ENCODE results near the gene MICALL2.
"Not testable (repeated sequence)": the region's sequence is repeated elsewhere in the genome, so short reads cannot be mapped to it uniquely, and the experiment has no call there.

The MICALL2 gene

GRCh38 chr7:1450431-1450830, 8.8 kb downstream of the MICALL2 start:
- H3K27me3 ChIP-seq (ENCODE audit: control insufficient read depth in 5 of 5, insufficient read depth in 4 of 5, low read length in 5 of 5), result no peaks in the 10 kb centered on the region
- no peak overlapping the region for H3K9ac ChIP-seq (ENCODE audit: low read length in 5 of 5)
- H3K4me1 ChIP-seq (ENCODE audit: control insufficient read depth in 5 of 5, insufficient read depth in 5 of 5, low read length in 5 of 5), result peaks cover 0 to 29% (median 7%) of the 10 kb centered on the region in 5 donors
- H3K4me3 ChIP-seq (ENCODE audit: low read depth in 1 of 5, low read length in 5 of 5), result no peak overlapping the region
- no peaks in the 10 kb centered on the region for H3K9me3 ChIP-seq (ENCODE audit: control insufficient read depth in 5 of 5, low read length in 5 of 5)
- H3K36me3 ChIP-seq (ENCODE audit: control insufficient read depth in 5 of 5, insufficient read depth in 5 of 5, low read length in 5 of 5), result no peaks in the 10 kb centered on the region
- H3K27ac ChIP-seq (ENCODE audit: low read depth, low read length), result no peak overlapping the region

GRCh38 chr7:1449951-1450350, 9.3 kb downstream of the MICALL2 start:
- Histone ChIP-seq H3K27ac (ENCODE audit: low read depth, low read length) (no peak overlapping the region), H3K4me3 (ENCODE audit: low read depth in 1 of 5, low read length in 5 of 5) (no peak overlapping the region), H3K9me3 (ENCODE audit: control insufficient read depth in 5 of 5, low read length in 5 of 5) (no peaks in the 10 kb centered on the region), H3K36me3 (ENCODE audit: control insufficient read depth in 5 of 5, insufficient read depth in 5 of 5, low read length in 5 of 5) (no peaks in the 10 kb centered on the region), H3K9ac (ENCODE audit: low read length in 5 of 5) (no peak overlapping the region), H3K27me3 (ENCODE audit: control insufficient read depth in 5 of 5, insufficient read depth in 4 of 5, low read length in 5 of 5) (no peaks in the 10 kb centered on the region), H3K4me1 (ENCODE audit: control insufficient read depth in 5 of 5, insufficient read depth in 5 of 5, low read length in 5 of 5) (peaks cover 0 to 25% (median 7%) of the 10 kb centered on the region in 5 donors)

DNA sequence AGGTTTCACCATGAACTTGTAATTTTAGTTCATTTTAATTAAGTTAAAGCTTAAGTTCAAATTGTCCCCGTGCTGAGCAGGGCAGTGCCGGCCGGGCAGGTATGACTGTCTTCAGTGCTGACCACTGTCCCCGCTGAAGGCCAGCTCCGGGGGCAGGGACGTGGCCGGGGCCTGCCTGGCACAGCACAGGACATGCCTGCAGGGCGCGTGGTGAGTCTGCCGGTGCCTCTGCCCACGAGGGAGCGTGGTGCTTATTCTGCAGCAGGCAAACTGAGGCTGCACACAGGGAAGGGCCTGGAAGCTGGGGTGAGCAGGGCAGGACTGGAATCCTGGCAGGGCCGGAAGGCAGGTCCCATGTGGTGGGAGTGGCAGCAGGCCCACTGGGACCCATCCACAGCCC, 9.8 kb downstream of the MICALL2 start:
- Histone ChIP-seq H3K4me3 (ENCODE audit: low read depth in 1 of 5, low read length in 5 of 5) (no peak overlapping the region), H3K9ac (ENCODE audit: low read length in 5 of 5) (no peak overlapping the region), H3K27ac (ENCODE audit: low read depth, low read length) (no peak overlapping the region), H3K9me3 (ENCODE audit: control insufficient read depth in 5 of 5, low read length in 5 of 5) (no peaks in the 10 kb centered on the region), H3K27me3 (ENCODE audit: control insufficient read depth in 5 of 5, insufficient read depth in 4 of 5, low read length in 5 of 5) (no peaks in the 10 kb centered on the region), H3K4me1 (ENCODE audit: control insufficient read depth in 5 of 5, insufficient read depth in 5 of 5, low read length in 5 of 5) (peaks cover 0 to 20% (median 4%) of the 10 kb centered on the region in 5 donors), H3K36me3 (ENCODE audit: control insufficient read depth in 5 of 5, insufficient read depth in 5 of 5, low read length in 5 of 5) (no peaks in the 10 kb centered on the region)

DNA sequence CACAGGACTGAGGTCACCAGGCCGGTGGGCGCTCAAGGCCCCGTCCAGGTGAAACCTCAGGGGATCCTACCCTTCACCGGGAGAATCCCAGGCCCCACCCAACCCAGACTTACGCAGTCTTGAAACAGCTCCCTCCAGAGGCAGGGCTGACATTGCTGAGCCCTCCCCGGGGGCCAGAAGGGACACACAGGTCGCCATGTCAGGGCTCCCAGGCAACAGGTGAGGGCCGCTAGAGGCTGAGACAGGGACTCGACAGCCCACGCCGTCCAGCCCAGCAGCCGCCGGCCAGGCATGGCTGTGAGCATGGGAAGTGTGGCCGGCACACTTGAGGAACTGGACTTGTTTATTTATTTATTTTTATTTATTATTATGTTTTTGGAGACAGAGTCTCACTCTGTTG, 10.3 kb downstream of the MICALL2 start:
- no peaks in the 10 kb centered on the region for H3K9me3 ChIP-seq (ENCODE audit: control insufficient read depth in 5 of 5, low read length in 5 of 5)
- H3K27ac ChIP-seq (ENCODE audit: low read depth, low read length), result no peak overlapping the region
- H3K27me3 ChIP-seq (ENCODE audit: control insufficient read depth in 5 of 5, insufficient read depth in 4 of 5, low read length in 5 of 5), result no peaks in the 10 kb centered on the region
- H3K36me3 ChIP-seq (ENCODE audit: control insufficient read depth in 5 of 5, insufficient read depth in 5 of 5, low read length in 5 of 5), result no peaks in the 10 kb centered on the region
- peaks cover 0 to 18% (median 4%) of the 10 kb centered on the region in 5 donors for H3K4me1 ChIP-seq (ENCODE audit: control insufficient read depth in 5 of 5, insufficient read depth in 5 of 5, low read length in 5 of 5)
- H3K9ac ChIP-seq (ENCODE audit: low read length in 5 of 5), result no peak overlapping the region
- H3K4me3 ChIP-seq (ENCODE audit: low read depth in 1 of 5, low read length in 5 of 5), result no peak overlapping the region

DNA sequence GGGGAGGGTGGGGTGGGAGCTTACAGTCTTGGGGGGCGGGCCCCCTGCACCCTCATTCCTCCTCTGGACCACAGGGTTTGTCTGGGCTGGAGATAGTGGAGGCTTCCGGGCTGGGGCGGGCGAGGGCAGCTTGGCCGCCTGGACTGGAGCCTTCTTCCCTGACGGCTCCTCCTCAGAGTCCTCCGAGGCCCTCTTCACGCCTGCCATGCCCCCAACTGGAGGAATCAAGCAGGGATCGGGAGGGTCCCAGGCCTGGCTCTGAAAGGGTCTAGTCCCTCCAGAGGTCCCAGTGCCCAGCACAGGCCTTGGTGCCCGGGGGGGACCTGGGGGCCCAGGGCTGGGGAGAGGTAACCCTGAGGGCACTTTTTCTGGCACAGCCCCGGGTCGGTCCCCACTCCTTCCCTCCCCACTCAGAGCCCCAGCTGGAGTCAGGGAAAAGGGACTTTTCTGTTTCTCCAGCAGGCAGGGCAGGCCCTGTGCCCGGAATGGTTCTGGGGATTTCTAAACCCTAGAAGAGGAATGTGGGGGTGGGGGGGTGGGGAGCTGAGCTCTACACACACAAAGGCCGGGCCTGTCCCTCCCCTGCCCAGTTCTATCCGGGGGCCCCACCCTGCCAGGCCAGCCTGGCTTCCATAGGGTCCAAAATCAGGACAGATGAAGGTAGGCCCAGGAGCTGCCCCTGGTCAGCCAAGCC, 11.6 kb downstream of the MICALL2 start:
- H3K9ac ChIP-seq (ENCODE audit: low read length in 5 of 5), result peak overlapping the region in 1 of 5 donors; percentile 58
- H3K36me3 ChIP-seq (ENCODE audit: control insufficient read depth in 5 of 5, insufficient read depth in 5 of 5, low read length in 5 of 5), result peaks cover 0 to 3% (median 0%) of the 10 kb centered on the region in 5 donors
- H3K4me1 ChIP-seq (ENCODE audit: control insufficient read depth in 5 of 5, insufficient read depth in 5 of 5, low read length in 5 of 5), result peaks cover 0 to 16% (median 4%) of the 10 kb centered on the region in 5 donors

DNA sequence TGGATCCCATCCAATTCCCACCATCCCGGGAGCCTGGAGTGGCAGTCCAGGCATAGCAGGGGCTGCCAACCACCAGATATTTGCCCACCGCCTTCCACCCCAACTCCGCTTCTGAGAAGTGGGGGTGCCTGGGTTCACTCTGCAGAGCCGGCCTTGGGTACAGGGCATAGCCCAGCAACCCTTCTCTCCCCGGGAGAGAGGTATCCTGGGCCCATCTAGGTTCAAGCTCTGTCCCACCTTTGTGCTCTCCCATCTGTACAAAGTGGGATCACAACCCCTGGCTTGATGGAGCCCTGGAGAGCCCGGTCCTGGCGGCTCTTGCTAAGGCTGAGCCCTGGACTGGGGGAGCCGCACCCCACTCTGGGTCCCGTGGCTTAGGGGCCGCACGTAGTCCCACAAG, 12.2 kb downstream of the MICALL2 start:
- Histone ChIP-seq H3K4me1 (ENCODE audit: control insufficient read depth in 5 of 5, insufficient read depth in 5 of 5, low read length in 5 of 5) (peaks cover 0 to 10% (median 4%) of the 10 kb centered on the region in 5 donors), H3K36me3 (ENCODE audit: control insufficient read depth in 5 of 5, insufficient read depth in 5 of 5, low read length in 5 of 5) (peaks cover 0 to 3% (median 0%) of the 10 kb centered on the region in 5 donors), H3K4me3 (ENCODE audit: low read depth in 1 of 5, low read length in 5 of 5) (no peak overlapping the region), H3K9ac (ENCODE audit: low read length in 5 of 5) (no peak overlapping the region), H3K27ac (ENCODE audit: low read depth, low read length) (no peak overlapping the region), H3K9me3 (ENCODE audit: control insufficient read depth in 5 of 5, low read length in 5 of 5) (no peaks in the 10 kb centered on the region), H3K27me3 (ENCODE audit: control insufficient read depth in 5 of 5, insufficient read depth in 4 of 5, low read length in 5 of 5) (no peaks in the 10 kb centered on the region)

More for the DNA sequence above, 11.6 kb downstream of the MICALL2 start:
- H3K4me3 ChIP-seq (ENCODE audit: low read depth in 1 of 5, low read length in 5 of 5), result no peak overlapping the region
- H3K9me3 ChIP-seq (ENCODE audit: control insufficient read depth in 5 of 5, low read length in 5 of 5), result no peaks in the 10 kb centered on the region
- no peaks in the 10 kb centered on the region for H3K27me3 ChIP-seq (ENCODE audit: control insufficient read depth in 5 of 5, insufficient read depth in 4 of 5, low read length in 5 of 5)
- no peak overlapping the region for H3K27ac ChIP-seq (ENCODE audit: low read depth, low read length)

DNA sequence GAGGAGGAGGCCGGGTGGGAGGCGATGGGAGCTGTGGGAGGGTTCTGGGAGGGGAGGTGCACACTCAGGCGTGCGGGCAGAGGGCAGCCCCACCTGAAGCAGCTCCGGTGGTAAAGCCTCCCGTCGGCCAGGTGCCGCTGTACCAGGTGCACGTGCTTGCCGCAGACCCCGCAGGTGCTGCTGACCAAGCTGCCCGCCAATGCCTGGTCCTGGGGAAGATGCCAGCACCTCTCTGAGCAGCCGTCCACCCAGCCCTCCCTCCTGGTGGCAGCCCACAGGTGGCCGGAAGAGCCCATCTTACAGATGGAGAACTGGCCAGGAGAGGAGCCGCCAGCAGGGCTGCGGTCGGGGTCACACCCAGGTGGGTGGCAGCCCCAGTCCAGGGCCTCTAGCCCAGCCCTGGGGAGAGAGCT, 12.6 kb downstream of the MICALL2 start:
- Histone ChIP-seq H3K9ac (ENCODE audit: low read length in 5 of 5) (no peak overlapping the region), H3K36me3 (ENCODE audit: control insufficient read depth in 5 of 5, insufficient read depth in 5 of 5, low read length in 5 of 5) (peaks cover 0 to 6% (median 3%) of the 10 kb centered on the region in 5 donors), H3K4me3 (ENCODE audit: low read depth in 1 of 5, low read length in 5 of 5) (no peak overlapping the region), H3K27me3 (ENCODE audit: control insufficient read depth in 5 of 5, insufficient read depth in 4 of 5, low read length in 5 of 5) (no peaks in the 10 kb centered on the region), H3K27ac (ENCODE audit: low read depth, low read length) (no peak overlapping the region), H3K4me1 (ENCODE audit: control insufficient read depth in 5 of 5, insufficient read depth in 5 of 5, low read length in 5 of 5) (peaks cover 0 to 9% (median 4%) of the 10 kb centered on the region in 5 donors), H3K9me3 (ENCODE audit: control insufficient read depth in 5 of 5, low read length in 5 of 5) (no peaks in the 10 kb centered on the region)

- not testable (repeated sequence) for H3K4me3 ChIP-seq (ENCODE audit: low read depth in 1 of 5, low read length in 5 of 5); H3K4me1 ChIP-seq (ENCODE audit: control insufficient read depth in 5 of 5, insufficient read depth in 5 of 5, low read length in 5 of 5); H3K27me3 ChIP-seq (ENCODE audit: control insufficient read depth in 5 of 5, insufficient read depth in 4 of 5, low read length in 5 of 5); H3K9ac ChIP-seq (ENCODE audit: low read length in 5 of 5); H3K9me3 ChIP-seq (ENCODE audit: control insufficient read depth in 5 of 5, low read length in 5 of 5); H3K27ac ChIP-seq (ENCODE audit: low read depth, low read length)
- H3K36me3 ChIP-seq (ENCODE audit: control insufficient read depth in 5 of 5, insufficient read depth in 5 of 5, low read length in 5 of 5), result peaks cover 0 to 11% (median 5%) of the 10 kb centered on the region in 5 donors
Measured at GRCh38 chr7:1446026-1446425, 13.2 kb downstream of the MICALL2 start.

- H3K36me3 ChIP-seq (ENCODE audit: control insufficient read depth in 5 of 5, insufficient read depth in 5 of 5, low read length in 5 of 5), result peaks cover 0 to 11% (median 5%) of the 10 kb centered on the region in 5 donors
- no peaks in the 10 kb centered on the region for H3K27me3 ChIP-seq (ENCODE audit: control insufficient read depth in 5 of 5, insufficient read depth in 4 of 5, low read length in 5 of 5)
- H3K9ac ChIP-seq (ENCODE audit: low read length in 5 of 5), result no peak overlapping the region
- H3K9me3 ChIP-seq (ENCODE audit: control insufficient read depth in 5 of 5, low read length in 5 of 5), result no peaks in the 10 kb centered on the region
- no peak overlapping the region for H3K27ac ChIP-seq (ENCODE audit: low read depth, low read length)
- peaks cover 0 to 9% (median 4%) of the 10 kb centered on the region in 5 donors for H3K4me1 ChIP-seq (ENCODE audit: control insufficient read depth in 5 of 5, insufficient read depth in 5 of 5, low read length in 5 of 5)
- H3K4me3 ChIP-seq (ENCODE audit: low read depth in 1 of 5, low read length in 5 of 5), result no peak overlapping the region
Measured at GRCh38 chr7:1445341-1445740, 13.9 kb downstream of the MICALL2 start.

- Histone ChIP-seq H3K27me3 (ENCODE audit: control insufficient read depth in 5 of 5, insufficient read depth in 4 of 5, low read length in 5 of 5) (no peaks in the 10 kb centered on the region), H3K9me3 (ENCODE audit: control insufficient read depth in 5 of 5, low read length in 5 of 5) (no peaks in the 10 kb centered on the region), H3K27ac (ENCODE audit: low read depth, low read length) (no peak overlapping the region), H3K36me3 (ENCODE audit: control insufficient read depth in 5 of 5, insufficient read depth in 5 of 5, low read length in 5 of 5) (peaks cover 0 to 15% (median 8%) of the 10 kb centered on the region in 5 donors), H3K4me1 (ENCODE audit: control insufficient read depth in 5 of 5, insufficient read depth in 5 of 5, low read length in 5 of 5) (peaks cover 0 to 9% (median 4%) of the 10 kb centered on the region in 5 donors), H3K4me3 (ENCODE audit: low read depth in 1 of 5, low read length in 5 of 5) (no peak overlapping the region), H3K9ac (ENCODE audit: low read length in 5 of 5) (no peak overlapping the region)
Measured at GRCh38 chr7:1444925-1445322, 14.3 kb downstream of the MICALL2 start.

All from subcutaneous abdominal adipose tissue (tissue), 5 donors.